GM18498 (cell line): ENCODE measurements around the gene STARD4.

Source experiments
- ATAC-seq: cut with Tn5 transposase; IDR thresholded peaks from one replicate; pipeline ENCODE4 v1.9.1; 2021; ENCODE audit warnings: mild to moderate bottlenecking, moderate library complexity; ENCODE audit not compliant: unreplicated experiment

STARD4 gene

GRCh38 chr5:111512375-111513130 is at the start of gene STARD4:
Gene STARD4, minus strand, starts transcription at chr5:111512535. Its CDS starts 5,102 bp downstream, at chr5:111507433.
- peak; percentile 93 for ATAC-seq

GRCh38 chr5:111559680-111560079 is 47.3 kb upstream of the STARD4 start:
- ATAC-seq, result no peak

- no peak for ATAC-seq
Observed at GRCh38 chr5:111557686-111558085, 45.4 kb upstream of the STARD4 start.

- no peak for ATAC-seq
Observed at GRCh38 chr5:111557111-111557510, 44.8 kb upstream of the STARD4 start.

GRCh38 chr5:111556501-111556900 is 44.2 kb upstream of the STARD4 start:
- ATAC-seq, result no peak

GRCh38 chr5:111555760-111556159 is 43.4 kb upstream of the STARD4 start:
- ATAC-seq, result no peak

GRCh38 chr5:111553868-111554267 is 41.5 kb upstream of the STARD4 start:
- no peak for ATAC-seq

GRCh38 chr5:111552896-111553295 is 40.6 kb upstream of the STARD4 start:
- no peak for ATAC-seq

- no peak for ATAC-seq
Observed at GRCh38 chr5:111552492-111552891, 40.2 kb upstream of the STARD4 start.

- no peak for ATAC-seq
Observed at GRCh38 chr5:111551569-111552275, 39.4 kb upstream of the STARD4 start.

GRCh38 chr5:111551161-111551560 is 38.8 kb upstream of the STARD4 start:
- ATAC-seq, result no peak

GRCh38 chr5:111550282-111551020 is 38.1 kb upstream of the STARD4 start:
- peak; percentile 87 for ATAC-seq

GRCh38 chr5:111548992-111549649 is 36.8 kb upstream of the STARD4 start:
- ATAC-seq, result no peak

GRCh38 chr5:111548348-111548950 is 36.1 kb upstream of the STARD4 start:
- ATAC-seq, result no peak

- ATAC-seq, result no peak
Observed at GRCh38 chr5:111545031-111545430, 32.7 kb upstream of the STARD4 start.

- no peak for ATAC-seq
Observed at GRCh38 chr5:111537141-111538024, 25.0 kb upstream of the STARD4 start.

GRCh38 chr5:111535879-111536549 is 23.7 kb upstream of the STARD4 start:
- no peak for ATAC-seq

- ATAC-seq, result no peak
Observed at GRCh38 chr5:111532886-111533582, 20.7 kb upstream of the STARD4 start.
